SU-DHL-6 (cell line): ENCODE results near the gene ENDOD1.

Source experiments
- H2AFZ ChIP-seq: fragments of 200-600 bp; sonication (generic); 2 replicates; pipeline ENCODE4 v1.6.1; 2014; ENCODE audit warnings: low read depth, mild to moderate bottlenecking, moderate library complexity, mixed read lengths, antibody characterized with exemption, low read length; ENCODE audit not compliant: severe bottlenecking
- H3F3A ChIP-seq: fragments of 200-600 bp; shearing (Covaris generic); 2 replicates; pipeline ENCODE4 v1.6.0; 2016; ENCODE audit warnings: antibody characterized with exemption, mild to moderate bottlenecking; ENCODE audit not compliant: insufficient read depth
- H3K27ac ChIP-seq: fragments of 200-600 bp; sonication (generic); 2 replicates; pipeline ENCODE4 v1.5.1; 2016; ENCODE audit warnings: low read depth, mild to moderate bottlenecking, low read length, moderate library complexity, mixed read lengths
- H3K27me3 ChIP-seq: fragments of 200-600 bp; sonication (generic), shearing (Covaris generic); 2 replicates; pipeline ENCODE4 v1.6.0; 2014; ENCODE audit warnings: mild to moderate bottlenecking, low read length
- H3K36me3 ChIP-seq: fragments of 200-600 bp; sonication (generic); 2 replicates; pipeline ENCODE4 v1.6.1; 2014; ENCODE audit warnings: mild to moderate bottlenecking, low read length, mixed read lengths
- H3K4me2 ChIP-seq: fragments of 300-600, 200-600 bp; shearing (Covaris generic), sonication (generic); 2 replicates; pipeline ENCODE4 v1.6.0; 2014; ENCODE audit warnings: low read length, low read depth, mild to moderate bottlenecking; ENCODE audit not compliant: poor library complexity, severe bottlenecking
- H3K4me3 ChIP-seq: fragments of 200-600 bp; sonication (generic); 2 replicates; pipeline ENCODE4 v1.5.1; 2014; ENCODE audit warnings: antibody characterized with exemption, low read length, mild to moderate bottlenecking, mixed read lengths; ENCODE audit not compliant: insufficient read depth, poor library complexity, severe bottlenecking
- H3K79me2 ChIP-seq: fragments of 200-600 bp; sonication (generic); 2 replicates; pipeline ENCODE4 v1.6.1; 2014; ENCODE audit warnings: mild to moderate bottlenecking, low read length, moderate library complexity; ENCODE audit not compliant: insufficient read depth
- H3K9ac ChIP-seq: fragments of 200-600 bp; sonication (generic); 2 replicates; pipeline ENCODE4 v1.7.0; 2014; ENCODE audit warnings: mild to moderate bottlenecking, low read length
- H3K9me2 ChIP-seq: fragments of 200-600 bp; sonication (generic); replicated peaks from 2 replicates; pipeline ENCODE4 v1.6.1; 2014; ENCODE audit warnings: low read length; ENCODE audit not compliant: insufficient read depth
- H3K9me3 ChIP-seq: fragments of 200-600 bp; sonication (generic); 2 replicates; pipeline ENCODE4 v1.6.1; 2014; ENCODE audit warnings: low read length, mixed read lengths; ENCODE audit not compliant: insufficient read depth
- H4K20me1 ChIP-seq: fragments of 200-600 bp; sonication (generic); 2 replicates; pipeline ENCODE4 v1.6.1; 2014; ENCODE audit warnings: low read depth, mild to moderate bottlenecking, antibody characterized with exemption, low read length, moderate library complexity, mixed read lengths
- CTCF ChIP-seq: fragments of 200-600 bp; sonication (generic); IDR thresholded peaks from one replicate; pipeline ENCODE4 v1.5.1; 2017; ENCODE audit warnings: antibody characterized with exemption, mild to moderate bottlenecking, low read length, moderate library complexity; ENCODE audit not compliant: insufficient read depth, poor library complexity, severe bottlenecking
- EZH2phosphoT487 ChIP-seq: fragments of 200-600 bp; sonication (generic), shearing (Covaris generic); conservative IDR thresholded peaks from 2 replicates; pipeline ENCODE4 v1.6.1; 2018; ENCODE audit warnings: mild to moderate bottlenecking, antibody characterized with exemption, low read length, moderate library complexity, mixed read lengths

The ENDOD1 gene

DNA sequence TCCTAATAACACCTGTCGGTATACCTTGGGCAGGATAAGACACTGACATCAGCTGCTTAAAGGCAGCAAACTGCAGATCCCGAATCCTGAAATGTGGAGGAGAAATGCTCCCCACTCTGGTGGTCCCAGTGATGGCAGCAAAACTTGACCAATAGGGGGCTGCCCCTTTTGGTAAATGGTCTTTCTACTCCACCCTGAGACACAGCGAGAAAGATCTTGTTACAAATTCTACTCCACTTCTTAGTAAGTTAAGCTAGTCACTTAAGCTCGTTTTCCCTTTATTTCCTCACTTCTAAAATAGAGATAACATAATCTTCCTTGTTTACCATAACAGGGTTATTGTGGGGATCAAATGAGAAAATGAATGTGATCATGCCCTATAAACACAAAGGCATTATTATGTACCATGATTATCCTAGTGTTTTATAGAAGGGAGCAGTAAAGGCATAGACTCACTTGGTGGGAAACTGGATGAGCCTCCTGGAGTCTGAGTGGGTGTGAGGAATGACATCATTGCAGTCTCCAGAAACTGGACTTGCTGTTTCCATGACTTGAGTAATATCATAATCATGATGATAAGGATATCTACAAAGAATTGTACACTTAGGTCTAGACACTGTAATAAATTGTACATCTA, 50.9 kb downstream of the ENDOD1 start:
- Histone ChIP-seq H3K27ac (no peak overlapping the region), H3K4me3 (no peak overlapping the region), H3K4me2 (no peak overlapping the region), H2AFZ (no peak overlapping the region), H3F3A (no peaks in the 10 kb centered on the region), H3K79me2 (no peaks in the 10 kb centered on the region), H3K9ac (no peak overlapping the region), H3K9me3 (no peaks in the 10 kb centered on the region), H4K20me1 (no peaks in the 10 kb centered on the region), H3K9me2 (no peaks in the 10 kb centered on the region), H3K27me3 (no peaks in the 10 kb centered on the region), H3K36me3 (no peaks in the 10 kb centered on the region)
- TF ChIP-seq EZH2phosphoT487 (no peak), CTCF (no peak)

DNA sequence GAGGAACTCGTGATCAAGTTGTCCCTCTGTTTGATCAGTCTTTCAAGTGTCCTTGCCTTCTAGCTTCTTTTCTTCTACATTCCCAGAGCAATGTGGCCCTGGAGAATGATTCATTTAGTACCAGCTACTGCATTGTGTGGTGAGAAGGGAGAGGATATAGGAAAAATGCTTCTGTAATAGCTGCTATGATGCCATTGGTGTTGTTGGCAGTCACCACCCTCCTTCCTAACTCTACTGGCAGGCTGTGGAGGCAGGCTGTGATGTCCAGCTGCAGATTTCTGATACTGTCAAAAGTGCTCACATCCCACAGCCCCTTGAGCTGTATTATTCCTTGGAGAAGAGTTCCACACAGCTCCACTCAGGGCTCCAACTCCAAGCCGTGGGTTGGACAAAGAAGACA, 52.8 kb downstream of the ENDOD1 start:
- no peaks in the 10 kb centered on the region for H3K27me3 ChIP-seq
- H3K9me2 ChIP-seq = no peaks in the 10 kb centered on the region
- no peak overlapping the region for H3K4me2 ChIP-seq
- H3K9ac ChIP-seq = no peak overlapping the region
- H3K4me3 ChIP-seq = no peak overlapping the region
- no peaks in the 10 kb centered on the region for H3K9me3 ChIP-seq
- H3K79me2 ChIP-seq = no peaks in the 10 kb centered on the region
- no peak overlapping the region for H2AFZ ChIP-seq
- TF ChIP-seq EZH2phosphoT487 (no peak), CTCF (no peak)
- no peaks in the 10 kb centered on the region for H3F3A ChIP-seq
- no peaks in the 10 kb centered on the region for H3K36me3 ChIP-seq
- H4K20me1 ChIP-seq = no peaks in the 10 kb centered on the region
- H3K27ac ChIP-seq = no peak overlapping the region

DNA sequence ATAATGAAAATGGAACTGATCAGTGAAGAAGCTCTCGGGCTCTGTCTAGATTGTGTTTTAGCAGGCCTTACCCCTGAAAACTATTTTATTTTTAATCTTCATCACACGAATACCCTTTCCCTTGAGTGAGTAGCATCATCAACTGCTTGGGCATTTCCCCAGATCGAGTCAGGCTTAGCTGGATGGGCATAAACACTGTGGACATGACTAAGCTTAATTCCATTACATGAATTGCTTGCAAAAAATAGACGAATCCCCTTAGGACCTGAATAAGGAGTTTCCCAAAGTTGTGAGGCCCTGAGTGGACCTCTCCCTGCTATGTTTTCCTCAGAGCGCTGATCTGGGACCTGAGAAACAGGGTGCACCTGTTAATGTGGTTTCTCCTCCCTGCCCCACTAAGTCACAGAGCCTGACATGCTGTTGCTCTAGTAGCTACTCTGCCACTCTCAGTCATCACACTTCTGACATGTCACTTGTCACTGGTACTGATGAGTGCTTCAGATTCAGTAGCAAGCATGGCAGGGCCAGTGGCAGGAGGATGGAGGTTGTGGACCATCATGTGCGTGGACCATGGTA, 53.5 kb downstream of the ENDOD1 start:
- Histone ChIP-seq H3K36me3 (no peaks in the 10 kb centered on the region), H3K9me3 (no peaks in the 10 kb centered on the region), H3K4me3 (no peak overlapping the region), H3K27ac (no peak overlapping the region), H3F3A (no peaks in the 10 kb centered on the region), H3K79me2 (no peaks in the 10 kb centered on the region), H3K9ac (no peak overlapping the region), H3K4me2 (no peak overlapping the region), H3K27me3 (no peaks in the 10 kb centered on the region), H4K20me1 (no peaks in the 10 kb centered on the region), H2AFZ (no peak overlapping the region), H3K9me2 (no peaks in the 10 kb centered on the region)
- TF ChIP-seq CTCF (no peak), EZH2phosphoT487 (no peak)
